ENCODE measurements around the gene FABP7. TPM values are rescaled to one million over a fixed set of nuclear protein-coding genes. Genes with fewer than 3 reads are reported as not detected.

Gene FABP7
- total RNA-seq, 1 experiment from 2014 or later: not detected

DNA sequence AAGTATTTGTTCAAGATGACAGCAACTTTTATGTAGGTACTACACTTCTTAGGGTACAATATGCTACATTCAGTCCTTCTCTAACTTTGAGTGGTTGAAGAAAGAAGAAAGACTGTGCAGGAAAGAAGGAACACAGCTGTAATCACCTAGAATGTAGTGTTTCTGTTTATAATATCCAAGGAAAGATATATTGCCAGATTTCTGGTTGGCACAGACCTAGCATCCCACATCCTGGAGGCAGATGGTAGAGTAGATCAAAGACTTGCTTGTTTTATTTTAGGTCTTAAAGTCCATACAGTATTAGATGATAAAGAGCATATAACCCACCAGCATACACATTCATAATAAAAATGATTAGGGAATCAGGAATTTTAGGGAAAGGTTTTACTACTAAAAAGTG lies 13.3 kb upstream of the FABP7 start:
- intact Hi-C loops (cut with micrococcal nuclease): no loop called here
- Histone ChIP-seq H3K9ac (ENCODE audit: low read length) (no peak overlapping the region), H3K27me3 (ENCODE audit: low read length) (no peaks in the 10 kb centered on the region), H3F3A (ENCODE audit: low read length, unreplicated experiment) (no peaks in the 10 kb centered on the region), H3K4me3 (ENCODE audit: low read length) (no peak overlapping the region), H3K36me3 (ENCODE audit: low read depth, low read length) (no peaks in the 10 kb centered on the region), H3K79me2 (ENCODE audit: low read length) (no peaks in the 10 kb centered on the region), H2AFZ (ENCODE audit: low read length) (no peak overlapping the region), H4K20me1 (ENCODE audit: low read length) (no peaks in the 10 kb centered on the region), H3K4me2 (ENCODE audit: low read length) (no peak overlapping the region), H3K9me2 (replicated peaks; ENCODE audit: low read length) (no peaks in the 10 kb centered on the region), H3K27ac (ENCODE audit: low read length) (no peak overlapping the region), H3K9me3 (ENCODE audit: low read length) (no peaks in the 10 kb centered on the region), H3K4me1 (ENCODE audit: insufficient read depth, low read length) (no peaks in the 10 kb centered on the region)
- ATAC-seq (no peak), DNase-seq (no peak)
- no TSS peak for BruUV-seq (replicated peaks)
- TF ChIP-seq, protein P1, sequence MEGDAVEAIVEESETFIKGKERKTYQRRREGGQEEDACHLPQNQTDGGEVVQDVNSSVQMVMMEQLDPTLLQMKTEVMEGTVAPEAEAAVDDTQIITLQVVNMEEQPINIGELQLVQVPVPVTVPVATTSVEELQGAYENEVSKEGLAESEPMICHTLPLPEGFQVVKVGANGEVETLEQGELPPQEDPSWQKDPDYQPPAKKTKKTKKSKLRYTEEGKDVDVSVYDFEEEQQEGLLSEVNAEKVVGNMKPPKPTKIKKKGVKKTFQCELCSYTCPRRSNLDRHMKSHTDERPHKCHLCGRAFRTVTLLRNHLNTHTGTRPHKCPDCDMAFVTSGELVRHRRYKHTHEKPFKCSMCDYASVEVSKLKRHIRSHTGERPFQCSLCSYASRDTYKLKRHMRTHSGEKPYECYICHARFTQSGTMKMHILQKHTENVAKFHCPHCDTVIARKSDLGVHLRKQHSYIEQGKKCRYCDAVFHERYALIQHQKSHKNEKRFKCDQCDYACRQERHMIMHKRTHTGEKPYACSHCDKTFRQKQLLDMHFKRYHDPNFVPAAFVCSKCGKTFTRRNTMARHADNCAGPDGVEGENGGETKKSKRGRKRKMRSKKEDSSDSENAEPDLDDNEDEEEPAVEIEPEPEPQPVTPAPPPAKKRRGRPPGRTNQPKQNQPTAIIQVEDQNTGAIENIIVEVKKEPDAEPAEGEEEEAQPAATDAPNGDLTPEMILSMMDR (conservative IDR thresholded peaks at IDR 0.05; ENCODE audit: low read depth, low read length): no peak
- TF ChIP-seq EZH2 (IDR thresholded peaks at IDR 0.05; ENCODE audit: low read length, unreplicated experiment): no peak
- no peak for TF ChIP-seq EZH2phosphoT487 (IDR thresholded peaks at IDR 0.05; ENCODE audit: borderline replicate concordance, low read length)
- POLR2A ChIA-PET (ENCODE audit: unreplicated experiment): no interaction called here
- CTCF ChIA-PET: no interaction called here

DNA sequence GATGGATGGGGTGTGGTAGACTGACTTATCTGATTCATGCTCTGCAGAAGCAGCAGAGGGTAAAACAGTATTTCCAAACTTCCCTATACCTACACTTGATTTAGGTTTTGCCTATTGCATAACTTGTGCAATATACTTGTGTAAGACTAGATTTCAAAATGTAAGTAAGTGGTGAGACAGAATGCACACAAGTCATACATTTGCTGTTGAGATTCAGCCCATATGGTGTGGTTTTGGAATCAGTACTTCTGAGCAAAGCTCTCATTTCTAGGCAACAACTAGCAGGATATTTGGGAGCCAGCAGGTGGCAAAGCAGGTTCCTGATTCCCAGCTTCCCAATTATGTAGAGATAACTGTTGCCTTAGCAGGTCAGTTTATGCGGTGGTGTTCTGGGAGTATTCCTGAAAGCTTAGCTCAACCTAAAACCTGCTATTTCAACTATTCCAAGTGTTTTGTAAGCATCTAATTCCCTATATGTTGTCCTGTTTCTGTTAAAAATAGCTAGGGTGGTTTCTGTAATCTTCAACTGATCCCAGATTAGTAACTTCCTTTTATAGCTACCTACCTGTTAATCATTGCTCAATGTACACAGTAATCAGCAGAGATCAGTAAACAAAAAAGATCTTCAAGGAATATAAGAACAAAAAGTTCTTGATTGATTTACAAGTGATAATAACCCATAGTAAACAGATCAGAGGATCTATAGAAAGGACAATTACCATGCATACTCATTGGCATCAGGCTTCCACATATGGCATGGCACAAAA lies 8.5 kb upstream of the FABP7 start:
- H3F3A ChIP-seq (ENCODE audit: low read length, unreplicated experiment): no peaks in the 10 kb centered on the region
- POLR2A ChIA-PET (ENCODE audit: unreplicated experiment): no interaction called here
- ATAC-seq: peak; percentile 78

More for the DNA sequence above, 8.5 kb upstream of the FABP7 start:
- TF ChIP-seq, protein P1 (conservative IDR thresholded peaks at IDR 0.05; ENCODE audit: low read depth, low read length): peak; percentile 57
- no peak for TF ChIP-seq EZH2 (IDR thresholded peaks at IDR 0.05; ENCODE audit: low read length, unreplicated experiment)
- no peak for TF ChIP-seq EZH2phosphoT487 (IDR thresholded peaks at IDR 0.05; ENCODE audit: borderline replicate concordance, low read length)
- no peak overlapping the region for H3K4me2 ChIP-seq (ENCODE audit: low read length)
- no TSS peak for BruUV-seq (replicated peaks)
- no peaks in the 10 kb centered on the region for H3K4me1 ChIP-seq (ENCODE audit: insufficient read depth, low read length)
- intact Hi-C loops (cut with micrococcal nuclease): loop anchor here (1.0 kb wide), 1 partner anchor 67 kb away; no protein-coding TSS in a partner anchor
- H3K36me3 ChIP-seq (ENCODE audit: low read depth, low read length): no peaks in the 10 kb centered on the region
- H3K9me3 ChIP-seq (ENCODE audit: low read length): no peaks in the 10 kb centered on the region
- H2AFZ ChIP-seq (ENCODE audit: low read length): no peak overlapping the region
- H3K4me3 ChIP-seq (ENCODE audit: low read length): no peak overlapping the region
- CTCF ChIA-PET: interaction anchor here (1.2 kb wide), 2 partner anchors 67 to 69 kb away, joined by 6 to 10 read pairs; no protein-coding TSS in a partner anchor
- H4K20me1 ChIP-seq (ENCODE audit: low read length): no peaks in the 10 kb centered on the region
- no peak overlapping the region for H3K27ac ChIP-seq (ENCODE audit: low read length)
- H3K9ac ChIP-seq (ENCODE audit: low read length): no peak overlapping the region
- H3K27me3 ChIP-seq (ENCODE audit: low read length): no peaks in the 10 kb centered on the region
- no peaks in the 10 kb centered on the region for H3K9me2 ChIP-seq (replicated peaks; ENCODE audit: low read length)
- H3K79me2 ChIP-seq (ENCODE audit: low read length): no peaks in the 10 kb centered on the region
- peak; percentile 40 for DNase-seq
